GM18517 (cell line): ENCODE data around the gene BABAM2.
"Not testable (repeated sequence)": the region's sequence is repeated elsewhere in the genome, so short reads cannot be mapped to it uniquely, and the experiment has no call there.

ENCODE experiments used
- ATAC-seq: cut with Tn5 transposase; IDR thresholded peaks from one replicate; pipeline ENCODE4 v1.9.1; 2021; ENCODE audit warnings: mild to moderate bottlenecking, moderate library complexity; ENCODE audit not compliant: unreplicated experiment

Gene BABAM2

GRCh38 chr2:28227498-28227897 is 337.0 kb downstream of the BABAM2 start:
- no peak for ATAC-seq

- ATAC-seq = no peak
These were observed 338.0 kb downstream of the BABAM2 start for GRCh38 chr2:28228434-28228995.

GRCh38 chr2:28231110-28231631 is 340.6 kb downstream of the BABAM2 start:
- ATAC-seq = no peak

- no peak for ATAC-seq
These were observed 341.8 kb downstream of the BABAM2 start for GRCh38 chr2:28232295-28232694.

GRCh38 chr2:28233164-28233676 is 342.7 kb downstream of the BABAM2 start:
- ATAC-seq = no peak

- no peak for ATAC-seq
These were observed 344.3 kb downstream of the BABAM2 start for GRCh38 chr2:28234807-28235206.

GRCh38 chr2:28239207-28239606 is 348.7 kb downstream of the BABAM2 start:
- ATAC-seq = no peak

GRCh38 chr2:28240937-28241336 is 350.4 kb downstream of the BABAM2 start:
- no peak for ATAC-seq

GRCh38 chr2:28247290-28247689 is 356.8 kb downstream of the BABAM2 start:
- ATAC-seq = no peak

GRCh38 chr2:28247734-28248133 is 357.2 kb downstream of the BABAM2 start:
- ATAC-seq = no peak

GRCh38 chr2:28248511-28248910 is 358.0 kb downstream of the BABAM2 start:
- ATAC-seq = no peak

GRCh38 chr2:28250006-28250405 is 359.5 kb downstream of the BABAM2 start:
- no peak for ATAC-seq

- ATAC-seq = no peak
These were observed 360.8 kb downstream of the BABAM2 start for GRCh38 chr2:28251337-28251736.

GRCh38 chr2:28252311-28252710 is 361.8 kb downstream of the BABAM2 start:
- ATAC-seq = peak; percentile 73

- ATAC-seq = no peak
These were observed 363.0 kb downstream of the BABAM2 start for GRCh38 chr2:28253543-28253942.

- not testable (repeated sequence) for ATAC-seq
These were observed 364.7 kb downstream of the BABAM2 start for GRCh38 chr2:28255231-28255630.

- no peak for ATAC-seq
These were observed 366.7 kb downstream of the BABAM2 start for GRCh38 chr2:28257182-28257581.

GRCh38 chr2:28259226-28259625 is 368.7 kb downstream of the BABAM2 start:
- ATAC-seq = not testable (repeated sequence)

GRCh38 chr2:28263690-28264089 is 373.2 kb downstream of the BABAM2 start:
- ATAC-seq = no peak

- no peak for ATAC-seq
These were observed 376.8 kb downstream of the BABAM2 start for GRCh38 chr2:28267282-28267681.

- no peak for ATAC-seq
These were observed 377.9 kb downstream of the BABAM2 start for GRCh38 chr2:28268386-28268785.

- ATAC-seq = no peak
These were observed 378.7 kb downstream of the BABAM2 start for GRCh38 chr2:28269019-28269784.
